ENCODE measurements around the gene BTF3. TPM values are rescaled to one million over a fixed set of nuclear protein-coding genes. Genes with fewer than 3 reads are reported as not detected.

Gene BTF3
- total and polyA plus RNA-seq, 2 of the 13 experiments (the other 11 are each of a cell fraction or from before 2014, with no cell fraction given), result 557 to 698 TPM

DNA sequence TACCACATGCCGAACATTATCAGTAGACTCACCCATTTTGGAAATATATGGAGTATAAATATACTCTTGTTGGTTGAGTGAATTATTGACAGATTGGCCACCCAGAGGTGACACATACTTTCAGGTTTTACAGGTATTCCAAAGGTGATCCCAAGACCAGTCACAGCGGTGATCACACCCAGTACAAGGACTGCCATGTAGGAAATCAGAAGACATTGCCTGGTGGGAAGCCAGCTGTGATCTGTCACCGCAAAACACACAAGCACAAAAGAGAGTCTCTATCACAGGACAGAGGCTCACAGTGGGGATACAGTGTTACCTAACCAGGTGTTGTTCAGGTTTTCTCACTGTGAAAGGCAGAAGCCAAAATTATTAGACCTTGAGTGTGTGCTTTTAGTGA is 15.8 kb downstream of the BTF3 start:
- FAIRE-seq (no peak), ATAC-seq (no peak), DNase-seq (ENCODE audit: low spot score) (no peak)
- Histone ChIP-seq H3K4me1 (ENCODE audit: insufficient read depth, low read length) (no peaks in the 10 kb centered on the region), H3K4me2 (ENCODE audit: low read depth, low read length) (no peak overlapping the region), H3K79me2 (ENCODE audit: insufficient read depth, low read length) (no peaks in the 10 kb centered on the region), H4K20me1 (ENCODE audit: insufficient read depth, low read length) (no peaks in the 10 kb centered on the region), H3K9me3 (ENCODE audit: low read length) (no peaks in the 10 kb centered on the region), H3K27ac (ENCODE audit: extremely low read length, insufficient read depth, low read length) (no peak overlapping the region), H3K27me3 (ENCODE audit: control insufficient read depth in 1 of 2, insufficient read depth in 2 of 2, low read length in 2 of 2) (no peaks in the 10 kb centered on the region), H2AFZ (ENCODE audit: low read length) (no peak overlapping the region), H3K4me3 (replicated peaks in 1 of 3; ENCODE audit: insufficient read depth in 1 of 3, low read depth in 2 of 3, low read length in 3 of 3) (no peak overlapping the region), H3K9ac (ENCODE audit: insufficient read depth, low read depth, low read length) (no peak overlapping the region), H3K36me3 (replicated peaks in 1 of 2; ENCODE audit: control insufficient read depth in 1 of 2, insufficient read depth in 2 of 2, low read length in 2 of 2) (no peaks in the 10 kb centered on the region)
- TF ChIP-seq ZNF160 (CRISPR knock-in tag; IDR thresholded peaks at IDR 0.05) (no peak), AHR (CRISPR knock-in tag; IDR thresholded peaks at IDR 0.05) (no peak), MAF1 (CRISPR knock-in tag; IDR thresholded peaks at IDR 0.05; ENCODE audit: borderline replicate concordance) (no peak)
- TF ChIP-seq, protein P1, sequence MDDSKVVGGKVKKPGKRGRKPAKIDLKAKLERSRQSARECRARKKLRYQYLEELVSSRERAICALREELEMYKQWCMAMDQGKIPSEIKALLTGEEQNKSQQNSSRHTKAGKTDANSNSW (CRISPR knock-in tag; IDR thresholded peaks at IDR 0.05; ENCODE audit: borderline replicate concordance), result no peak
- BruUV-seq (replicated peaks), result no TSS peak
- WGBS (ENCODE audit: low lambda C conversion rate), result 70% methylated on average over 3 of the region's 3 CpGs
- ChIA-PET POLR2A (no interaction called here), CTCF (ENCODE audit: low intra/inter-chr PET ratio, low total read pairs) (no interaction called here)
- intact Hi-C loops (cut with micrococcal nuclease; ENCODE audit: unreplicated experiment) (no loop called here), in situ Hi-C loops (cut with HindIII; ENCODE audit: extremely low pct_ligation_motif_present, low pct_unique_long_range_greater_than_20kb) (no loop called here)

DNA sequence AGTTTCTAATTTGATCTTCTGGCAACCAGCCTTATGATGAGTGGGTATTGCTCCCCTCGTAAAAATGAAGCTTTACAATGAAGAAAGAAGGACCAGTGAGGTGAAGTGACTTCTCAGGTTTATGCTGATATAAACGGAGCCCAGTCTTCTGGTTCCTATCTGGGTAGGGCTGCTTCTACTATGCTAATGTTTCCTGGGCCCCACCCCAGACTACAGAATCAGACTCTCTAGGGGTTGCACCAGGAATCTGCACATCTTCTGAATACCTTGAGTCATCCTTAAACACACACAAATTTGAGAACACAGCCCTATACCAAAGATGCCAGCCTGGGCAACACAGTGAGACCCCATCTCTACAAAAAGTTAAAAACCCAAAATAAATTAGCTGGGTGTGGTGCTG is 16.2 kb downstream of the BTF3 start:
- Histone ChIP-seq H3K79me2 (ENCODE audit: insufficient read depth, low read length) (no peaks in the 10 kb centered on the region), H4K20me1 (ENCODE audit: insufficient read depth, low read length) (no peaks in the 10 kb centered on the region), H3K36me3 (replicated peaks in 1 of 2; ENCODE audit: control insufficient read depth in 1 of 2, insufficient read depth in 2 of 2, low read length in 2 of 2) (no peaks in the 10 kb centered on the region), H3K27ac (ENCODE audit: extremely low read length, insufficient read depth, low read length) (no peak overlapping the region), H3K9me3 (ENCODE audit: low read length) (no peaks in the 10 kb centered on the region), H3K4me1 (ENCODE audit: insufficient read depth, low read length) (no peaks in the 10 kb centered on the region), H3K27me3 (ENCODE audit: control insufficient read depth in 1 of 2, insufficient read depth in 2 of 2, low read length in 2 of 2) (no peaks in the 10 kb centered on the region), H2AFZ (ENCODE audit: low read length) (no peak overlapping the region), H3K4me3 (replicated peaks in 1 of 3; ENCODE audit: insufficient read depth in 1 of 3, low read depth in 2 of 3, low read length in 3 of 3) (no peak overlapping the region), H3K9ac (ENCODE audit: insufficient read depth, low read depth, low read length) (no peak overlapping the region), H3K4me2 (ENCODE audit: low read depth, low read length) (no peak overlapping the region)
- CTCF ChIA-PET (ENCODE audit: low intra/inter-chr PET ratio, low total read pairs), result no interaction called here
- POLR2A ChIA-PET, result no interaction called here
- FAIRE-seq (no peak), ATAC-seq (no peak), DNase-seq (ENCODE audit: low spot score) (no peak)
- WGBS (ENCODE audit: low lambda C conversion rate), result 89% methylated on average over 2 of the region's 2 CpGs
- no TSS peak for BruUV-seq (replicated peaks)
- intact Hi-C loops (cut with micrococcal nuclease; ENCODE audit: unreplicated experiment), result no loop called here
- in situ Hi-C loops (cut with HindIII; ENCODE audit: extremely low pct_ligation_motif_present, low pct_unique_long_range_greater_than_20kb), result no loop called here
- TF ChIP-seq KDM6A (CRISPR knock-in tag; IDR thresholded peaks at IDR 0.05; ENCODE audit: low read depth), result no peak
- no peak for TF ChIP-seq BRD4 (CRISPR knock-in tag; IDR thresholded peaks at IDR 0.05)
- TF ChIP-seq PAF1 (CRISPR knock-in tag; IDR thresholded peaks at IDR 0.05), result no peak
- TF ChIP-seq ZNF451 (CRISPR knock-in tag; IDR thresholded peaks at IDR 0.05), result no peak
- TF ChIP-seq MEF2D (CRISPR knock-in tag; IDR thresholded peaks at IDR 0.05), result no peak
- TF ChIP-seq, protein P2, sequence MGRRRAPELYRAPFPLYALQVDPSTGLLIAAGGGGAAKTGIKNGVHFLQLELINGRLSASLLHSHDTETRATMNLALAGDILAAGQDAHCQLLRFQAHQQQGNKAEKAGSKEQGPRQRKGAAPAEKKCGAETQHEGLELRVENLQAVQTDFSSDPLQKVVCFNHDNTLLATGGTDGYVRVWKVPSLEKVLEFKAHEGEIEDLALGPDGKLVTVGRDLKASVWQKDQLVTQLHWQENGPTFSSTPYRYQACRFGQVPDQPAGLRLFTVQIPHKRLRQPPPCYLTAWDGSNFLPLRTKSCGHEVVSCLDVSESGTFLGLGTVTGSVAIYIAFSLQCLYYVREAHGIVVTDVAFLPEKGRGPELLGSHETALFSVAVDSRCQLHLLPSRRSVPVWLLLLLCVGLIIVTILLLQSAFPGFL (CRISPR knock-in tag; IDR thresholded peaks at IDR 0.05), result no peak
- TF ChIP-seq, protein P3, sequence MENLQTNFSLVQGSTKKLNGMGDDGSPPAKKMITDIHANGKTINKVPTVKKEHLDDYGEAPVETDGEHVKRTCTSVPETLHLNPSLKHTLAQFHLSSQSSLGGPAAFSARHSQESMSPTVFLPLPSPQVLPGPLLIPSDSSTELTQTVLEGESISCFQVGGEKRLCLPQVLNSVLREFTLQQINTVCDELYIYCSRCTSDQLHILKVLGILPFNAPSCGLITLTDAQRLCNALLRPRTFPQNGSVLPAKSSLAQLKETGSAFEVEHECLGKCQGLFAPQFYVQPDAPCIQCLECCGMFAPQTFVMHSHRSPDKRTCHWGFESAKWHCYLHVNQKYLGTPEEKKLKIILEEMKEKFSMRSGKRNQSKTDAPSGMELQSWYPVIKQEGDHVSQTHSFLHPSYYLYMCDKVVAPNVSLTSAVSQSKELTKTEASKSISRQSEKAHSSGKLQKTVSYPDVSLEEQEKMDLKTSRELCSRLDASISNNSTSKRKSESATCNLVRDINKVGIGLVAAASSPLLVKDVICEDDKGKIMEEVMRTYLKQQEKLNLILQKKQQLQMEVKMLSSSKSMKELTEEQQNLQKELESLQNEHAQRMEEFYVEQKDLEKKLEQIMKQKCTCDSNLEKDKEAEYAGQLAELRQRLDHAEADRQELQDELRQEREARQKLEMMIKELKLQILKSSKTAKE (CRISPR knock-in tag; IDR thresholded peaks at IDR 0.05; ENCODE audit: borderline replicate concordance), result no peak
- TF ChIP-seq, protein P4, sequence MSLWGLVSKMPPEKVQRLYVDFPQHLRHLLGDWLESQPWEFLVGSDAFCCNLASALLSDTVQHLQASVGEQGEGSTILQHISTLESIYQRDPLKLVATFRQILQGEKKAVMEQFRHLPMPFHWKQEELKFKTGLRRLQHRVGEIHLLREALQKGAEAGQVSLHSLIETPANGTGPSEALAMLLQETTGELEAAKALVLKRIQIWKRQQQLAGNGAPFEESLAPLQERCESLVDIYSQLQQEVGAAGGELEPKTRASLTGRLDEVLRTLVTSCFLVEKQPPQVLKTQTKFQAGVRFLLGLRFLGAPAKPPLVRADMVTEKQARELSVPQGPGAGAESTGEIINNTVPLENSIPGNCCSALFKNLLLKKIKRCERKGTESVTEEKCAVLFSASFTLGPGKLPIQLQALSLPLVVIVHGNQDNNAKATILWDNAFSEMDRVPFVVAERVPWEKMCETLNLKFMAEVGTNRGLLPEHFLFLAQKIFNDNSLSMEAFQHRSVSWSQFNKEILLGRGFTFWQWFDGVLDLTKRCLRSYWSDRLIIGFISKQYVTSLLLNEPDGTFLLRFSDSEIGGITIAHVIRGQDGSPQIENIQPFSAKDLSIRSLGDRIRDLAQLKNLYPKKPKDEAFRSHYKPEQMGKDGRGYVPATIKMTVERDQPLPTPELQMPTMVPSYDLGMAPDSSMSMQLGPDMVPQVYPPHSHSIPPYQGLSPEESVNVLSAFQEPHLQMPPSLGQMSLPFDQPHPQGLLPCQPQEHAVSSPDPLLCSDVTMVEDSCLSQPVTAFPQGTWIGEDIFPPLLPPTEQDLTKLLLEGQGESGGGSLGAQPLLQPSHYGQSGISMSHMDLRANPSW (CRISPR knock-in tag; IDR thresholded peaks at IDR 0.05; ENCODE audit: borderline replicate concordance), result no peak
